Measurements from ENCODE around the gene ZBED3.
"Not testable (repeated sequence)": the region's sequence is repeated elsewhere in the genome, so short reads cannot be mapped to it uniquely, and the experiment has no call there.

The ZBED3 gene

GRCh38 chr5:77080905-77081304, 6.2 kb downstream of the ZBED3 start:
- DNase-seq = no peak
- intact Hi-C loops (cut with DNase I) = no loop called here

GRCh38 chr5:77080479-77080878, 6.6 kb downstream of the ZBED3 start:
- DNase-seq; intact Hi-C loops (cut with DNase I): not testable (repeated sequence)

GRCh38 chr5:77077829-77078176, 9.3 kb downstream of the ZBED3 start:
- intact Hi-C loops (cut with DNase I) = loop anchor here (2.0 to 10.0 kb wide), 2 partner anchors 45 to 473 kb away; no protein-coding TSS in a partner anchor

GRCh38 chr5:77076961-77077828, 9.9 kb downstream of the ZBED3 start:
- peak; percentile 24 to 89 (median 77) for DNase-seq
- intact Hi-C loops (cut with DNase I) = loop anchor here (2.0 to 10.0 kb wide), 2 partner anchors 44 to 472 kb away; no protein-coding TSS in a partner anchor

More at GRCh38 chr5:77077829-77078176, 9.3 kb downstream of the ZBED3 start:
- DNase-seq = no peak

- intact Hi-C loops (cut with DNase I) = loop anchor here (10.0 kb wide), 1 partner anchor 470 kb away; no protein-coding TSS in a partner anchor
- no peak for DNase-seq
Observed at GRCh38 chr5:77074745-77075144, 12.3 kb downstream of the ZBED3 start.

GRCh38 chr5:77073667-77074066, 13.4 kb downstream of the ZBED3 start:
- intact Hi-C loops (cut with DNase I) = loop anchor here (10.0 kb wide), 1 partner anchor 469 kb away; no protein-coding TSS in a partner anchor

GRCh38 chr5:77066823-77067442, 20.2 kb downstream of the ZBED3 start:
- intact Hi-C loops (cut with DNase I) = no loop called here
- DNase-seq = no peak

More at GRCh38 chr5:77073667-77074066, 13.4 kb downstream of the ZBED3 start:
- DNase-seq = no peak

- no peak for DNase-seq
- intact Hi-C loops (cut with DNase I) = no loop called here
Observed at GRCh38 chr5:77066184-77066583, 20.9 kb downstream of the ZBED3 start.

GRCh38 chr5:77065256-77065655, 21.8 kb downstream of the ZBED3 start:
- DNase-seq = no peak
- intact Hi-C loops (cut with DNase I) = no loop called here

- peak in 9 of 42 donors; percentile 16 to 60 (median 35) for DNase-seq
- intact Hi-C loops (cut with DNase I) = no loop called here
Observed at GRCh38 chr5:77064040-77064439, 23.0 kb downstream of the ZBED3 start.

GRCh38 chr5:77046416-77047073, 40.5 kb downstream of the ZBED3 start:
- no peak for DNase-seq
- intact Hi-C loops (cut with DNase I) = no loop called here

GRCh38 chr5:77035950-77036349, 51.1 kb downstream of the ZBED3 start:
- no peak for DNase-seq
- intact Hi-C loops (cut with DNase I) = no loop called here

- no peak for DNase-seq
- intact Hi-C loops (cut with DNase I) = loop anchor here (2.0 kb wide), 1 partner anchor 43 kb away; no protein-coding TSS in a partner anchor
Observed at GRCh38 chr5:77033338-77033737, 53.7 kb downstream of the ZBED3 start.

- DNase-seq = no peak
- intact Hi-C loops (cut with DNase I) = loop anchor here (2.0 kb wide), 1 partner anchor 44 kb away; no protein-coding TSS in a partner anchor
Observed at GRCh38 chr5:77032635-77033034, 54.5 kb downstream of the ZBED3 start.

GRCh38 chr5:77031891-77032290, 55.2 kb downstream of the ZBED3 start:
- intact Hi-C loops (cut with DNase I) = loop anchor here (2.0 kb wide), 1 partner anchor 45 kb away; no protein-coding TSS in a partner anchor
- no peak for DNase-seq

GRCh38 chr5:77030097-77031071, 56.7 kb downstream of the ZBED3 start, which contains the start of gene AGGF1:
AGGF1 (plus strand) TSS chr5:77030404; CDS start chr5:77030767, 363 bp downstream.
- intact Hi-C loops (cut with DNase I) = no loop called here
- DNase-seq = peak; percentile 88 to 98 (median 94)

GRCh38 chr5:77029376-77029885, 57.7 kb downstream of the ZBED3 start:
- peak in 1 of 42 donors; percentile 8 for DNase-seq
- intact Hi-C loops (cut with DNase I) = no loop called here
